ENCODE results near the gene ZFP3.
"Not testable (repeated sequence)": the region's sequence is repeated elsewhere in the genome, so short reads cannot be mapped to it uniquely, and the experiment has no call there.

The ZFP3 gene

GRCh38 chr17:5077781-5078105 is 524 bp upstream of the ZFP3 start:
- no peak for DNase-seq (ENCODE audit: low read depth)

DNA sequence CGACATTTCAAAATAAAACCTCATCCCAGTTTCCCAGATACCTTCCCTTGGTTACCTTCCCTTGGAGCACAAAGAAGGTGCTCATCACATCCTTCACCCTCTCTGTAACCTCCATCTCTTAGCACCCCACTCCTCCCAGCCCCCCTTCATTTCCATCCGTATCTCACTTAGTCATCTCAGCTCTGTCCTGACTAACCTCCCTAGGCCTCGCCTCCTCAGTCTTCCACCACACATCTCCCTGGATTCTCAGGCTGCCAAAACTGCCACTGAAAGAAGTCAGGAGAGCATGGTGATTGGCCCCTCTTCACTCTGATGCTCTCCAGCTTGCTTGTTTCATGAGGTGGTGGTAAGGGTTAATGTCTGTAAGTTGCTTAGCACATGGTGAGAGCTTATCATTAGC is 2.3 kb downstream of the ZFP3 start:
- DNase-seq (ENCODE audit: low read depth), result no peak

DNA sequence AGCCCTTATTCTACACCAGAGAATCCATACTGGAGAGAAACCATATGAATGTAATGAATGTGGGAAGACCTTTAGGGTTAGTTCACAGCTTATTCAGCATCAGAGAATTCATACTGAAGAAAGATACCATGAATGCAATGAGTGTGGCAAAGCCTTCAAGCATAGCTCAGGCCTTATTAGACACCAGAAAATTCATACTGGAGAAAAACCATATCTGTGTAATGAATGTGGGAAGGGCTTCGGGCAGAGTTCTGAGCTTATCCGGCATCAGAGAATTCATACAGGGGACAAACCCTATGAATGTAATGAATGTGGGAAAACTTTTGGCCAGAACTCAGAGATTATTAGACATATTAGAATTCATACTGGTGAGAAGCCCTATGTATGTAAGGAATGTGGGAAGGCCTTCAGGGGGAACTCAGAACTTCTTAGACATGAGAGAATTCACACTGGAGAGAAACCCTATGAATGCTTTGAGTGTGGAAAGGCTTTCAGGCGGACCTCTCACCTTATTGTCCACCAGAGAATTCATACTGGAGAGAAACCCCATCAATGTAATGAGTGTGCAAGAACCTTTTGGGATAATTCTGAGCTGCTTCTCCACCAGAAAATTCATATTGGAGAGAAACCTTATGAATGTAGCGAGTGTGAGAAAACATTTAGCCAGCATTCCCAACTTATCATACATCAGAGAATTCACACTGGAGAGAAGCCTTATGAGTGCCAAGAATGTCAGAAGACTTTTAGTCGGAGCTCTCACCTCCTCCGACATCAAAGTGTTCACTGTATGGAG is 14.1 kb downstream of the ZFP3 start:
- no peak for DNase-seq (ENCODE audit: low read depth)

DNA sequence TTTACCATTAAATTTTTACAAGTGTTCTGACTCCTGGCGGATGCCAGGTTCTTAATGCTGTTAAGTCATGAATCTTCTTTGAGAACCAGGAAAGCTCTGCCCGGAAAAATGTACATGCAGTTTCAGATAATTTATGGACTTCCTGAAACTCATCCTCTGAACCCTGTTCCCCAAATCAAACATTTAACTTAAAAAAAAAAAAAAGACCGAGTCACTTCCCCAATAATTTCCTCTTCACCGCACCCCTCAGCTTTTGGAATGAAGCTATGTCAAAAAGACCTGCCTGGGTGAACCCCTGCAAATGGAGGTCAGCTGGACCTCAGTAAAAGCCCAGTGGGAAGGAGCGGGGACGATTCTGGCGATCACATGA is 18.4 kb downstream of the ZFP3 start:
- DNase-seq (ENCODE audit: low read depth), result no peak

DNA sequence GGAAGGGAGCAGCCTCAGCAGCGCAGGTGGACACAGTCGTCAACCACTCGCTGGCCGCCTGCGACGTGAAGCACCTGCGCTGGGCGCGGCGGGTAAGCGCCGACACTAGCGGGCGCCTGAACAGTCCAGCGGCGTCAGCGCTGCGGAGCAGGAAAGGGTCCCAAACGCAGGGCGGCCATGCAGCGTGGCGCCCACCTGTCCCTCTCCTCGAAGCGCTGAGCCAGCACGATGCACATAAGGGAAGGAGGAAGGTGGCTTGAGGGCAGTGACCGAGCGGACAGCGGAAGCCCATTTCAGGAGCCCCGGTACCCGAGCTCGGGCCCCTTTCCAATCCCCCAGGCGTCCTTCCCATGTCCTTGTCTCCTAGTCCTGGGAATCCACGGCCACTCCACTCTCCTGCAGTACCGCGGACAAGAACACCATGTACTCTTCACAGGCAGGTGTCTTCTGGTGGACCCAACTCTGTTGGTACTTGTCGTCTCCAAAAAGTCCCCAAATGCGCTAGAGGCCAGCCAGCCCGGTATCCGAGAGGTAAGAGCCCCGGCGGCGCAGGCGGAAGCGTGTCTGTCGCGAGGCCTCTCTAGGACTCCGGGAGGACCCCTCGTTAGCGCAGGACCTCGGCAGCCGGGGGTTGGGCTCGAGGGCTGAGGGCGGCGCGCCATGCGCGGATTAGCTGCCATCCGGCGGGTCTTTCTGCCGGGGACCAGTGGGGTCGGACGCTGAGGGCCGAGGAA is 19.0 kb downstream of the ZFP3 start:
- no peak for DNase-seq (ENCODE audit: low read depth)

DNA sequence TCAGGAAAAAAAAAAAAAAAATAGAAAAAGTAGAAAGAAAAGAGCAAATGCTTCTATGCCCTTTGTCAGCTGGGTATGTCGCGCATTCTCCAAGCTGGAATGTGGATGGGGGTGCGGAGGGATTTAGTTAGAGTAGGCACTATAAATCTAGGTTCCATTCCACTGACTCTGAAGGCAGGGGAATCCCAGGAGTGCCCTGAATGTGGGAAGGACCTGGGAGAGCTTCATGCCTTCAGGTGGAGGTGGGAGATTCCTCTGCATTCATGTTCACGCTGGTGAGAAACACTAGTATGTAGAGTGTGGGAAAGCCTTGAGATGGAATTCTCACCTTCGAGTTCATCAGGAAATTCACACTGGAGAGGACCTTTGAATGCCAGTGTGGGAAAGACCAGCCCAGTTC is 21.0 kb downstream of the ZFP3 start:
- no peak for DNase-seq (ENCODE audit: low read depth)

DNA sequence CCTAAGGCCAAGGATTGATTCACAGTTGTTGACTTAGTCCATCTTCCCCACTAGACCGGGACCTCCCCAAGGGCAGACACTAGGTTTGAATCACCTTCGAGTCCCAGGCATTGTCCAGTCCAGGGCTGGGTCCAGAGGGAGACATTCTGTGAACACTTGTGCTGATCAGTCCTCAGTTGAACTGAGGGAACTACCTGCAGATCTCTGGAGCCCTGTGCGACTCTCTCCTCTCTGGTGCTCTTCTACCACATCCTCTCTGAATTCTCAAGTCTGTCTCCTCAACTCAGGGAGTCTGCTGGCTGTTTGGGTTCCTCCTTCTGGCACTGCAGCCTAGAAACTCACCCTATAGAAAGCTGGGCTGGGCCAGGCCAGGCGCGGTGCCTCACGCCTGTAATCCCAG is 22.6 kb downstream of the ZFP3 start:
- no peak for DNase-seq (ENCODE audit: low read depth)

DNA sequence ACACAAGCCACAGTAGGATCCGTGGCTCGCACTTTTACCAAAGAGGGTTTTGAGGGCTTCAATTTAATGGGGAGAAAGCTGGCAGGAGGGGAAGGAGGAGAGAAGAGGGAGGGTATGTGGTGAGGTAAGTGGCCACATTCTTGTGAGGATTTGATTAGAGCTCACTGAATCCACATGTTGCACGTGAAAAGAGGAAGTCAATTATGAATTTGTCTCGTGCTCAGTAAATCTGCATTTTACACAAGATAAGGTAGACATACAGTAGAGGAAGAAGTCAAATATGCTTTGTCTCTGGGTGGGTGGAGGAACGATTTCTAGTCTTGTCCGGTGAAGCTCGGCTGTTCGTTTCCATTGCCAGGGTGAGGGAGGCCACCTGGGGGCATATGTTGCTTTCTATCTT is 32.5 kb downstream of the ZFP3 start:
- DNase-seq (ENCODE audit: low read depth), result no peak

- peak; percentile 93 for DNase-seq (ENCODE audit: low read depth)
Measured at GRCh38 chr17:5111402-5112204, 33.3 kb downstream of the ZFP3 start, which contains the start of gene ZNF232. Gene ZNF232 (minus strand): TSS chr17:5111878. CDS start chr17:5111822, 56 bp downstream.

- DNase-seq (ENCODE audit: low read depth), result no peak
Measured at GRCh38 chr17:5115673-5116651, 37.7 kb downstream of the ZFP3 start, which contains the start of gene USP6. Gene USP6 (plus strand): TSS chr17:5116032. CDS start chr17:5130368, 14,336 bp downstream.

- DNase-seq (ENCODE audit: low read depth), result no peak
Measured at GRCh38 chr17:5118219-5118618, 40.0 kb downstream of the ZFP3 start.

DNA sequence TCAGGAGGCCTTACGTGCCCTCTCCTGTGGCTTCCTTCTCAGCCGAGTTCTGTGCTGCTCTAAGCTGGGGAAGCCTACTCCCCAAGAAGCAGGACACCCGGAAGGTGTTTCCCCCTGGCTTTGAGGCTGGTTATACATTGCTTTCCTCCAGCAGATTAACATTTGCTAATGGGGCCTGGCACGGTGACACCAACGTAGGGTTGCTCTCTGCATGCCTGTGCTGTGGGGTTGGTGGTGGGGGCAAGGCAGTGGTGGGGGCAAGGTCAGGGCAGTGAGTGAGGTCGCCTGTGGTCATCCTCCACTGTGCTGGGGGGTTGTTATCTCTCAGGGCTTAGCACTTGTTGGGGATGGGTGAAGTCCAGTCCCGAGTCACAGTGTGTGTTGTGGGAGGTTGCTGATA is 41.8 kb downstream of the ZFP3 start:
- no peak for DNase-seq (ENCODE audit: low read depth)

- DNase-seq (ENCODE audit: low read depth), result not testable (repeated sequence)
Measured at GRCh38 chr17:5120436-5121185, 42.3 kb downstream of the ZFP3 start.

GRCh38 chr17:5121186-5121841 is 43.0 kb downstream of the ZFP3 start:
- no peak for DNase-seq (ENCODE audit: low read depth)

GRCh38 chr17:5122056-5122455 is 43.8 kb downstream of the ZFP3 start:
- DNase-seq (ENCODE audit: low read depth), result not testable (repeated sequence)

- no peak for DNase-seq (ENCODE audit: low read depth)
Measured at GRCh38 chr17:5122586-5123342, 44.5 kb downstream of the ZFP3 start.

DNA sequence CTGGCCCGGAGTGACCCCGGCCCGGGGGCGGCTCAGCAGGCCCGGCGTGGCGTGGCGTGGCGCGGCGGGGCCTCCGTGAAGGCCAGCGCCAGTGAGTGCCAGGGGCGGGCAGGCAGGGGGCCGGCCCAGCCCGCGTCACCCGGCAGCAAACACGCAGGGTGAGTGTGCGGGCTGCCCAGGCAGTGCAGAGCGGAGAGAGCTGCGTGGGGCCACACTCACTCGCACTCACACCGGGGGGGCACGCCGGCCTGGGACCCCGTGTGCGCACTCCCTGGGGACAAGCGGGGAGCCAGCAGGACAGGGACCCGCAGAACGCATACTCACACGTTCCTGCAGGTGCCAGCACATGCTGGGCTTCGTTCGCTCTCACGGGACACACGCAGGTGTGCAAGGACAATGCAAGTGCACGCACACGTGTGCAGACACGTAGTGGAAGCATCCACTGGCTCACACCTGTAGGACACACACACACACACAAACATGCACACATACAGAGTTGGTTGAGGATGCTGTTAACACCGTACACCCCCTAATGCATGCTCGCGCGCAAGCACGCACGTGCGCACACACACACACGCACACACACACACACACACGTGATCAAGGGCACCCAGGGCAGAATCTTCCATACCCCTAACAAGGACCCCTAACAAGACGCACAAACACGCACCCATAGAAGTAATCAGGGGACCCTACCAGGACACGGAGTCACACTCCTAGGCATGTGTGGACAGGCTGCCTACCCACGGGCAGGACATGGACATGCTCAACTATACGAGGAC is 45.3 kb downstream of the ZFP3 start:
- DNase-seq (ENCODE audit: low read depth), result no peak

- DNase-seq (ENCODE audit: low read depth), result not testable (repeated sequence)
Measured at GRCh38 chr17:5124125-5124760, 46.0 kb downstream of the ZFP3 start.

All from activated T-cell treated with anti-CD3 and anti-CD28 coated beads for 48 hours (primary cell).